Stimulated activated CD8-positive, alpha-beta memory T cell treated with anti-CD3 and anti-CD28 coated beads, Interleukin-7, amount 100 ng/mL, for 24 hours (primary cell): ENCODE data around the gene PTGFRN.

Experiments used
- DNase-seq: peaks from one replicate; pipeline ENCODE4 v3.0.0-alpha.2; 2020; ENCODE audit warnings: low read depth

Gene PTGFRN

DNA sequence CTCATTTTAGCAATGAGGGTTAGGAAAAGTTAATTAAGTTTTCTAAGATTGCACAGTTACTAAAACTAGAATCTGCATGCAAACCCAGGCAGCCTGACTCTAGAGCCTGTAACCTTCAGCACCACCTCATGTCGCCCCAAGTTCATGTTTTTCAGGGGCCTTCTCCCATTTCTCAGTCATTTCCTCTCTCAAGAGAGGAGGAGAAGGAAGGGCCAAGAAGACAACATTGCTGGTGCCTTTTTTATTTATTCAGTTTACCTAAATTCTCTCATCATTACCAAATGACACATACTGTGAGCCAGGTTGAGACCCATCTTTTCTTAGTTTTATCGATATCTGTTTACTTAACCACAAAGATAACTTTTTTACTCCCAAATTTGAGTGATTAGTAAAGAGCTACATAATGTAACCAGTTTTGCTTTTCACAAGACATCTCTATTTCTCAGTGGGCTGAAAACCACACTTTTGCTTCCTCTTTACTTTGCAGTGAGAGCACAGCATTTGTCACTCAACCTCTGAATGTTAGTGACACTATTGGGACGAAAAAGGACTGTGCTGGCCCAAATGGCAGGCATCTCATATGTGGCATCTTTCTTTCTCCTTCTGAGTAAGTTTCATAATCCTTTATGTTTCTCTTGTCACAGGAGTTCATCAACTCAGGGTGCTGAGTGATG is 91.7 kb downstream of the PTGFRN start, which contains the start of gene CD101:
Gene CD101 (plus strand): TSS at position 507 of the 674 bp plus-strand sequence. CDS start 58 bp downstream, at position 565.
- no peak for DNase-seq

DNA sequence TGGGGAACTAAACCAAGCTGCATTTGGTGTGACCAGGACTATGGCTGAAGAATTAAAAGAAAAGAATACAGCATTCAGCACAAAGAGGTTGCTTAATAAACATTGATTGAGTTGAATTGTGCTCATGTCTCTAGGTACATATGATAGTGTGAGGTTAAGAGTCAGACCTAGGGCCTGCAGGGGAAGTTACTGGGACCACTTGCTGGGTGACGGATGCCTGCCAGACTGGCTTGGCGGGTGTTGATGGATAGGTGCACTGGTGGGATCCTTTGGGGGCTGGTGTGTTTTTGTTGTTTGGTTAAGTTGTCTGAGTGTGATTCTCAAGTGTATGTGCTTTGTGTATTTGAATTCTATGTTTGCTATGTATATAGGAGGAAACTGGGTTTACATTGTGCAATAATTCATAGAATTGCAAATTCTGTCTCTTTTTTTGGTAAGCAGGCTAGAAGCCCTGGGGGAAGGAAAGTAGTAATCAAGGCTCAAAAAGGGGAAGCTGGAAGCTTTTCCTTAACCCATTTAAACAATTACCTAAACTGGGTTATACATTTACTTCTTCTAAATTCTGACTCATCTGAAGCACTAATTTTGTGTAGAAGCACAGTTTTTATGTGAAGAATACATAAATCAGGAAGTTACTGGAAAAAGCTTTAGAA is 93.6 kb downstream of the PTGFRN start:
- no peak for DNase-seq

- DNase-seq, result no peak
These were observed 98.0 kb downstream of the PTGFRN start for GRCh38 chr1:117007719-117008013.

- no peak for DNase-seq
These were observed 98.9 kb downstream of the PTGFRN start for GRCh38 chr1:117008656-117009055.

- DNase-seq, result no peak
These were observed 99.4 kb downstream of the PTGFRN start for GRCh38 chr1:117009132-117009531.

GRCh38 chr1:117010310-117010969 is 100.7 kb downstream of the PTGFRN start:
- no peak for DNase-seq

- no peak for DNase-seq
These were observed 101.6 kb downstream of the PTGFRN start for GRCh38 chr1:117011334-117011733.

DNA sequence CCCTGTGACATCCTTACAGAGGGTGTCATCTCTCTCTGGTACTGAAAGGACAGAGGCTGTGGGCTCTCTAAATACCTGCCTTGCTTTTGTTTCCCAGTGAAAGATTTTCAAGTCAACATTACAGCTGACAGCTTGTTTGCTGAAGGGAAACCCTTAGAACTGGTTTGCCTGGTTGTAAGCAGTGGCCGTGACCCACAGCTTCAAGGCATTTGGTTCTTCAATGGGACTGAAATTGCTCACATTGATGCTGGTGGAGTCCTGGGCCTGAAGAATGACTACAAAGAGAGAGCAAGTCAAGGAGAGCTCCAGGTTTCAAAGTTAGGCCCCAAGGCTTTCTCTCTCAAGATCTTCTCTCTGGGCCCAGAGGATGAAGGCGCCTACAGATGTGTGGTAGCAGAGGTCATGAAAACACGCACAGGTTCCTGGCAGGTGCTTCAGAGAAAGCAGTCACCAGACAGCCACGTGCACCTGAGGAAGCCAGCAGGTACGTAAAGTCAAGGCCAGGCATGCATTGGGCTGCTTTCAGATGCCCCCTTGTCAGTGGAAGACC is 103.7 kb downstream of the PTGFRN start:
- no peak for DNase-seq

DNA sequence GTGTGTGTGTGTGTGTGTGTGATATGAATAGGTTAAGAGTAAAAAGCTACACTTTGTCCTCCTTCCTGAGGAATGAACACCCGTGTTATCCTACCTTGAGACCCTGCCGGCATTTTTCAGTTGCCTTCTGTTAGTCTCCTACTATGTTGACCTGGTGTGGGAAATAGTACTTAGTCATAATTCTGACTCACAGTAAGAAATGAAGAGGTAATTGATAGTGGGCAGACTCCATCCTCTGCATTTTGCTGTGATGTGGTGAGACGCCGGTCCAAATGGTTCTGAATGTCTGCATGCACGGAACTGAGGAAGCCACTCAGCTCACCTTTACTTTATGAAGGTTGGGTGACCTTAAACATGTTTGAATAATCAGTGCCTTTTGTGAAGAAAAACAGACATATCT is 104.5 kb downstream of the PTGFRN start:
- DNase-seq, result no peak

GRCh38 chr1:117015724-117016123 is 106.0 kb downstream of the PTGFRN start:
- DNase-seq, result no peak

GRCh38 chr1:117017062-117017461 is 107.3 kb downstream of the PTGFRN start:
- no peak for DNase-seq

- no peak for DNase-seq
These were observed 107.9 kb downstream of the PTGFRN start for GRCh38 chr1:117017648-117018047.

DNA sequence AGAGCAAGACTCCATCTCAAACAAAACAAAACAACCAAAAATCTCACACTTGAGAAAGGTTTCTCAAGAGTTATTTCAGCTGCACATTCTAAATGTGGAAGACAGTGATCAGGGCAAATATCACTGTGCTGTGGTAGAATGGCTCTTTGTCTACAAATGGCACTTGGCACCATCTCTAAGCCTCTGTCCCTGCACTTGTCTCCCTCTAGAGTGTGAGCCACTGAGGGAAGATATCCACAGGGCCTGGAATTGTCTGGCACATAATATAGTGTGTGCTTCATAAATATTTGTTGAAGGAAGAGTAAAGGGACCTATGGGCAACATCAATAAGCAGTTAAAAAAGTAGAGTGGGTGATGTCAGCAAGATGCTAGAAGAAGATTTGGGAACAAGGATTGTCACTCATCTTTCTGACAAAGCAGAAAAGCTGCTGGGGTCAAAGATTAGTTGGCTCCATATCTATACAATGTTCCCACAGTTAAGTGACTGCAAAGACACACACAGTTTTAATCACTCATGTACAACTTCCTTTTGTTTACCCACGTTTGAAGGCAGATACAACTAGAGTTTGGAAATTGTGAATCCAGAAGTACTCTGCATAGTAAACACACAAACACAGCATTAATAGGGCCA is 110.9 kb downstream of the PTGFRN start:
- no peak for DNase-seq

DNA sequence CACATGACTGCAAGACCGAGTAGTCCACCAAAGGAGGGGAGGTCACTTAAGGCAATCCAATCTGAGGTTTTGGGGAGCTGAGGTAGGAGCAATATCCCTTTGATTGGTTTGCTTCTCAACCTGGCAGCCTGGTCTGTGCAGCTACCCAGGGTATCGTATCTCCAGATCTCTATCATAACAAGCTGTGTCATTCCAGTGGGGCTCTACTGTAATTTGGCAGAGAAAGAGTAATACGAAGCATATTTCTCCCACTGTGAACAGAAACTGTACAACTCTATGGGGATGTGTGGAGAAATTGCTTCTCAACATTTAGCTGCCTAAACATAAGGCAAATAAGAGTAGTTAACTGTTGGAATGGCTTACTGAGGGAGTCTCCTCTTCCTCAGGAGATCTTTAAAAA is 112.4 kb downstream of the PTGFRN start:
- no peak for DNase-seq

DNA sequence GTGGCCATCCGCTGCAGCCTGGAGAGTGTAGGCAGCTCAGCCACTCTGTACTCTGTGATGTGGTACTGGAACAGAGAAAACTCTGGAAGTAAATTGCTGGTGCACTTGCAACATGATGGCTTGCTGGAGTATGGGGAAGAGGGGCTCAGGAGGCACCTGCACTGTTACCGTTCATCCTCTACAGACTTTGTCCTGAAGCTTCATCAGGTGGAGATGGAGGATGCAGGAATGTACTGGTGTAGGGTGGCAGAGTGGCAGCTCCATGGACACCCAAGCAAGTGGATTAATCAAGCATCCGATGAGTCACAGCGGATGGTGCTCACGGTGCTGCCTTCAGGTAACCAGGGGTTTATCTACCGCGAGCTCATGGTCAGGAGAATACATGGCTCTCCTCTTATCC is 115.9 kb downstream of the PTGFRN start:
- DNase-seq, result no peak

- no peak for DNase-seq
These were observed 116.6 kb downstream of the PTGFRN start for GRCh38 chr1:117026361-117026760.

DNA sequence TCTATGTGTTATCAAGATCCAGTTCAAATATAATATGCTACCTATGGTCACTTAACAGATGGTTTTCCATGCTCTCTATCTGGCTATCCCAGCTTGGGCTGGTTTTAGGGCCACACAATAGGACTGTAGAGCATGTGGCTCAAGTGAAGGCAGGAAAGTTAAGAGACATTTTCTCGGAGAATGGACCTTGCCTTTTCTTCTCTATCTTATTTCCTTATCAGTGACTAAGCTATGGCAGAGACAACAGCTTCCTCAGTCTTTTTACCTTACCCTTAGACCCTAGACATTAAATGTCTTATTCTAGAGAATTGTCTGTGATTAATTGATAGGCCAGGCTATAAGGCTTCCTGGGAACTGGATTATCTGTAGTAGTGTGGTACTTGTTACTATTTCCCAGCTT is 120.0 kb downstream of the PTGFRN start:
- no peak for DNase-seq

DNA sequence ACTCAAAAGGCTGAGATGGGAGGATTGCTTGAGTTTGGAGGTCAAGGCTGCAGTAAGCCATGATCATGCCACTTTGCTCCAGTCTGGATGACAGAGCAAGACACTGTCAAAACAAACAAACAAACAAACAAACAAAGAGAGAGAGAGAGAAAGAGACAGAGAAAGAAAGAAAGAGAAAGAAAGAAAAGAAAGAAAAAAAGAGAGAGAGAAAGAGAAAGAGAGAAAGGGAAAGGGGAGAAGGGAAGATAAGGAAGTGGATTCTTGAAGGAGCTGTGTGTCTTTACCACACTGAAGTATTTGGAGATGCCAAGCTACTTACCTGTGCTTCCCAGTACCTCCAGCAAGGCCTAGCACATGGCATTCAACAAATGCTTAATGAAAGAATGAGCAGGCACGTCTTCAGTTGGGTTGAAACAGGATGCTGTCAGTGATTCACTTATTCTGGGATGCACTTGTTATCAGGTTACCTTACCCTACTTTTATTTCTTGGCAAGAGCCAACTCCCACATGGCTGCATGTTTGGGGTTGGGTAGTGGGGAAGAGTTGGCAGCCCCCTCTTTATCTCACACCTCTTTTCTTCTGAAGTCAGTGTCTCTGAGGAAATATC is 120.7 kb downstream of the PTGFRN start:
- DNase-seq, result no peak

GRCh38 chr1:117032266-117032665 is 122.5 kb downstream of the PTGFRN start:
- no peak for DNase-seq

- DNase-seq, result no peak
These were observed 123.2 kb downstream of the PTGFRN start for GRCh38 chr1:117032681-117033539.

DNA sequence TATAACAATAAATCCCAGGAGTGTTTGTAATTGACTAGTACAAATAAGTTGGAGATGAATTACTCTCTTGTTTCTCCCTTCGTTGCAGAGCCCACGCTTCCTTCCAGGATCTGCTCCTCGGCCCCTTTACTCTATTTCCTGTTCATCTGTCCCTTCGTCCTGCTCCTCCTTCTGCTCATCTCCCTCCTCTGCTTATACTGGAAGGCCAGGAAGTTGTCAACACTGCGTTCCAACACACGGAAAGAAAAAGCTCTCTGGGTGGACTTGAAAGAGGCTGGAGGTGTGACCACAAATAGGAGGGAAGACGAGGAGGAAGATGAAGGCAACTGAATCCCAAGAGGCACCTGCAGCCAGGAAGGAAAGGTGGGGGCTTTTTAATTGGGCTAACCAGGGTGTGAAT is 124.1 kb downstream of the PTGFRN start:
- DNase-seq, result no peak
